Lower leg skin (tissue), 3 donors: ENCODE data around the gene BANF2.

Source experiments
- POLR2A ChIP-seq, 2 donors: fragments of 450-650 bp; IDR thresholded peaks; one replicate each; pipeline ENCODE4 v1.6.1; 2016 to 2017; ENCODE audit warnings: antibody characterized with exemption in 2 of 2, mild to moderate bottlenecking in 1 of 2, moderate library complexity in 1 of 2
- TF ChIP-seq, protein P1 (sequence below), 3 donors: fragments of 450-650 bp; IDR thresholded peaks; one replicate each; pipeline ENCODE4 v1.5.1; 2016; ENCODE audit warnings: antibody characterized with exemption in 3 of 3, mild to moderate bottlenecking in 3 of 3, moderate library complexity in 2 of 3

- TF ChIP-seq, protein P1, sequence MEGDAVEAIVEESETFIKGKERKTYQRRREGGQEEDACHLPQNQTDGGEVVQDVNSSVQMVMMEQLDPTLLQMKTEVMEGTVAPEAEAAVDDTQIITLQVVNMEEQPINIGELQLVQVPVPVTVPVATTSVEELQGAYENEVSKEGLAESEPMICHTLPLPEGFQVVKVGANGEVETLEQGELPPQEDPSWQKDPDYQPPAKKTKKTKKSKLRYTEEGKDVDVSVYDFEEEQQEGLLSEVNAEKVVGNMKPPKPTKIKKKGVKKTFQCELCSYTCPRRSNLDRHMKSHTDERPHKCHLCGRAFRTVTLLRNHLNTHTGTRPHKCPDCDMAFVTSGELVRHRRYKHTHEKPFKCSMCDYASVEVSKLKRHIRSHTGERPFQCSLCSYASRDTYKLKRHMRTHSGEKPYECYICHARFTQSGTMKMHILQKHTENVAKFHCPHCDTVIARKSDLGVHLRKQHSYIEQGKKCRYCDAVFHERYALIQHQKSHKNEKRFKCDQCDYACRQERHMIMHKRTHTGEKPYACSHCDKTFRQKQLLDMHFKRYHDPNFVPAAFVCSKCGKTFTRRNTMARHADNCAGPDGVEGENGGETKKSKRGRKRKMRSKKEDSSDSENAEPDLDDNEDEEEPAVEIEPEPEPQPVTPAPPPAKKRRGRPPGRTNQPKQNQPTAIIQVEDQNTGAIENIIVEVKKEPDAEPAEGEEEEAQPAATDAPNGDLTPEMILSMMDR (IDR thresholded peaks at IDR 0.05), result no peak
- TF ChIP-seq POLR2A (IDR thresholded peaks at IDR 0.05), result no peak
Observed at GRCh38 chr20:17722493-17723300, 22.9 kb downstream of the BANF2 start.
